Prostate gland (tissue), 2 donors: ENCODE results near the gene C6orf136. TPM values are rescaled to one million over a fixed set of nuclear protein-coding genes. Genes with fewer than 3 reads are reported as not detected.
A peak's percentile ranks its signal among the peaks of the same experiment; 100 is the strongest.

Experiments
- DNase-seq: peaks from one replicate; pipeline ENCODE4 v3.0.0-alpha.2; 2019; ENCODE audit warnings: low spot score
- H3K27ac ChIP-seq, 2 donors: fragments of 200-600 bp; sonication (generic); 2 replicates each; pipeline ENCODE4 v1.5.1; 2017 to 2019
- H3K27me3 ChIP-seq: fragments of 200-600 bp; sonication (generic); replicated peaks from 2 replicates; pipeline ENCODE4 v1.5.1; 2019; ENCODE audit not compliant: insufficient read depth
- H3K36me3 ChIP-seq, 2 donors: fragments of 200-600 bp; sonication (generic); 1 replicate in 1 of 2; 2 replicates in 1 of 2; pipeline versions ENCODE4 v1.5.1 to v1.8.1; 2017 to 2019
- H3K4me1 ChIP-seq: fragments of 200-600 bp; sonication (generic); replicated peaks from 2 replicates; pipeline ENCODE4 v1.5.1; 2019
- H3K4me3 ChIP-seq, 2 donors: fragments of 200-600 bp; sonication (generic); 2 replicates each; pipeline ENCODE4 v1.5.1; 2017 to 2019
- H3K9me3 ChIP-seq: fragments of 200-600 bp; sonication (generic); 2 replicates; pipeline ENCODE4 v1.5.1; 2017
- CTCF ChIP-seq, 4 experiments: fragments of 200-600 bp in 2 of 4; fragments of 450-650 bp in 2 of 4; sonication (generic) in 2 of 4; IDR thresholded peaks; 1 replicate in 3 of 4; 2 replicates in 1 of 4; pipeline ENCODE4 v1.5.1; 2016 to 2019; ENCODE audit warnings: antibody characterized with exemption in 4 of 4, mild to moderate bottlenecking in 2 of 4, moderate library complexity in 2 of 4
- POLR2A ChIP-seq: fragments of 450-650 bp; IDR thresholded peaks from one replicate; pipeline ENCODE4 v1.6.1; 2016; ENCODE audit warnings: antibody characterized with exemption, mild to moderate bottlenecking
- POLR2AphosphoS5 ChIP-seq: sonication (generic); formaldehyde crosslinking; IDR thresholded peaks from one replicate; pipeline ENCODE4 v1.6.1; 2017; ENCODE audit warnings: antibody characterized with exemption
- WGBS: methylation state at CpG from one replicate; pipeline ENCODE4 v1.1.5; 2018; 5-methylcytosine and 5-hydroxymethylcytosine counted together
- intact Hi-C: fragments of 100-400 bp; cut with DNase I; formaldehyde crosslinking; loops from one replicate; pipeline ENCODE4 v1.14.2; 2022
- total RNA-seq, 2 donors: library from RNA; depleted of rRNA; stranded (reverse); fragments of >200 nt; gene quantifications; one replicate each; pipeline ENCODE4 v1.1.0, GENCODE V29; 2016

The C6orf136 gene
- total RNA-seq, 2 donors from 2014 or later: 12.8 to 18.5 TPM

DNA sequence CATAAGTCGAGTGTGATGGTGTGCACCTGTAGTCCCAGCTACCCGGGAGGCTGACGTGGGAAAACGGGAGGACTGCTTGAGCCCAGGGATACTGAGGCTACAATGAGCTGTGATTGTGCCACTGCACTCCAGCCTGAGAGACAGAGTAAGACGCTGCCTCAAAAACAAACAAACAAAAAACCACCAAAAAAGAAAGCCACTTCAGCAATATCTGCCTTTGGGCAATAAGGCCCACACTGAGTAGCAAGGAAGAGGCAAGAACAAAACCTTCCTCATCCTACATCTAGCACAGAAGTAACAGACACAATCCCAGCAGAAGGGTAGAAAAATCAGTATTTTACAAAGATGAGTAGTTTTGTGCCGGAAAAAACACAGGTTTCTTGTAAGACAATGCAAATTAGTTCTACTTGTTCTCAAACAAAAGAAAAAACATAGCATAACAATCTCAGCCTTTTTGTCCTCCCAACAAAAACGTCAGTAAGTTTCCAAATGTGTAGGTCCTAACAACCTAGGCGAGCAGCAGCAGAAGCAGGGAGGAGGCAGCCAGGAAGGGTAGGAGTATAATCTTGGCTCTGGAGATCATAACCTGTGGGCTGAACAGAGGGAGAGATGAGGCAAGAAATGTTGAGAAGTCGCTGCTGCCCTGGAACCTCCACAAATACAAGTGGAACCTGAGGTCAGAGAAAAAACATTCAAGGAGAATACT, 35.6 kb upstream of the C6orf136 start:
- Histone ChIP-seq H3K4me3 (no peak overlapping the region), H3K9me3 (no peaks in the 10 kb centered on the region), H3K4me1 (peaks cover 5% of the 10 kb centered on the region), H3K27ac (no peak overlapping the region), H3K27me3 (no peaks in the 10 kb centered on the region), H3K36me3 (peaks cover 4 to 7% of the 10 kb centered on the region in 2 donors)
- DNase-seq: no peak
- WGBS: 70% methylated on average over 9 of the region's 9 CpGs
- TF ChIP-seq POLR2A (no peak), POLR2AphosphoS5 (no peak), CTCF (IDR thresholded peaks at IDR 0.05) (no peak)
- intact Hi-C loops: no loop called here

DNA sequence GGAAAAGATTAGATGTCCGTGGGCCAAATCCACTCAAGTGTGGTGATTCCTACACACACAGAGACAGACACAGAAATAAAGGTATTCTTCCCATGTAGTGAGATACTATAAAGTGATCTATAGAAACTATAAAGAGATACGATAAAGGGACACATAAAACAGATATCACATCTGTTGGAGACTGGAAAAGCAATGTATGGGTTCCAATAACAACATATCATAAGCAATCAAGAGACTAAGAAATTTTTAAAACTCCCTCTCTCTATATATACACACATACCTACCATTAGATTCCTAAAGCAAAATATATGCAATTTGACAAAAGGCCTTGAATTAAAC, 35.1 kb upstream of the C6orf136 start:
- 72% methylated on average over 2 of the region's 2 CpGs for WGBS
- peaks cover 5% of the 10 kb centered on the region for H3K4me1 ChIP-seq

GRCh38 chr6:30612213-30612612, 34.7 kb upstream of the C6orf136 start:
- DNase-seq: no peak
- H3K9me3 ChIP-seq: no peaks in the 10 kb centered on the region
- intact Hi-C loops: no loop called here
- peak overlapping the region; percentile 95 to 99 for H3K27ac ChIP-seq
- no peaks in the 10 kb centered on the region for H3K27me3 ChIP-seq
- H3K36me3 ChIP-seq: peaks cover 6 to 8% of the 10 kb centered on the region in 2 donors
- no peak for TF ChIP-seq POLR2AphosphoS5
- TF ChIP-seq CTCF (IDR thresholded peaks at IDR 0.05): peak in 2 of 4 experiments; percentile 22 to 40
- TF ChIP-seq POLR2A: no peak
- 45% methylated on average over 1 of the region's 1 CpG for WGBS
- peaks cover 5% of the 10 kb centered on the region for H3K4me1 ChIP-seq
- no peak overlapping the region for H3K4me3 ChIP-seq

More for the DNA sequence above, 35.1 kb upstream of the C6orf136 start:
- H3K9me3 ChIP-seq: no peaks in the 10 kb centered on the region
- no peak overlapping the region for H3K4me3 ChIP-seq
- H3K36me3 ChIP-seq: peaks cover 6 to 8% of the 10 kb centered on the region in 2 donors
- H3K27ac ChIP-seq: no peak overlapping the region
- TF ChIP-seq CTCF (IDR thresholded peaks at IDR 0.05): no peak
- no peaks in the 10 kb centered on the region for H3K27me3 ChIP-seq
- DNase-seq: no peak
- intact Hi-C loops: no loop called here

DNA sequence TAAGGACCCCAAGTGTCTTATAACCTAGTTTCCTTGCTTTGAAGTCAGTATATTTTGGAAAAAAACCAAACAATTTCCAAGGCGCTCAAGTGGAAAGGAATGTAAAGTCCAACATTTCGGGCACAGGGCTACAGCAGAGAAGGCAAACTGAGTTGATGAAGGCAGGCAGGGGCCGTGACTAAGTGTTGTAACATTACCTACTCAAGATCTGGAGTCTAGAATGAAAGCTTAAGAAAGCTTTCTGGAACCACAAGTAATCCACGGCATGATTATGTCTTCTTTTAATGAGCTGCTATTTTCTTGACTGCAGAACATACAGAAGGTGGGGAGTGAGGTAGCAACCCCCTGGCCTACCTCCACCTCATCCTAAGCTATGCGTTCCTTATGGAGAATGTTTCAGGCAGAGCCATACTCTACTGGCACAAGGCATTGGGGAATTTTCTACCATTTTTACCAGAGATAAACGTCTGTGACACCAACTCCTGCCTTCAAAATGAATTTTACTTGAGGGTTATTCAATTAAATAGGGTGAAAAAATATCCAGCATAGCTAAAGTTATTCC, 34.2 kb upstream of the C6orf136 start:
- Histone ChIP-seq H3K4me1 (peaks cover 5% of the 10 kb centered on the region), H3K27me3 (no peaks in the 10 kb centered on the region), H3K9me3 (no peaks in the 10 kb centered on the region), H3K4me3 (no peak overlapping the region), H3K27ac (peak overlapping the region; percentile 95 to 99), H3K36me3 (peaks cover 6 to 8% of the 10 kb centered on the region in 2 donors)
- TF ChIP-seq CTCF (IDR thresholded peaks at IDR 0.05) (no peak), POLR2AphosphoS5 (no peak), POLR2A (no peak)
- intact Hi-C loops: no loop called here
- DNase-seq: no peak
- WGBS: 33% methylated on average over 6 of the region's 6 CpGs
